GM12878 (cell line): ENCODE results near the gene FOXP4. TPM values are rescaled to one million over a fixed set of nuclear protein-coding genes. Genes with fewer than 3 reads are reported as not detected.

ENCODE experiments used
- ATAC-seq: fragments of 200-7000 bp; cut with Tn5 transposase; 3 replicates; pipeline ENCODE4 v1.9.1; 2020; ENCODE audit warnings: mild to moderate bottlenecking, moderate library complexity
- BruUV-seq: library from RNA; stranded (reverse); fragments of 400-500 nt; replicated peaks from 2 replicates; lab custom pipeline; 2021; lab: Mats Ljungman, UMichigan
- CTCF ChIA-PET: fragments of 300-600 bp; sonication (Branson Sonifier 250); formaldehyde crosslinking; extraction: SDS; loops from one replicate; lab custom pipeline; 2021; ENCODE audit warnings: inconsistent platforms; lab: Yijun Ruan, JAX
- POLR2A ChIA-PET: fragments of 350-600 bp; formaldehyde crosslinking; extraction: SDS; loops from one replicate; lab custom pipeline; 2021; ENCODE audit warnings: inconsistent platforms; lab: Charles Lee
- RAD21 ChIA-PET: fragments of 300-600 bp; sonication (Branson Sonifier 250); formaldehyde crosslinking; loops from one replicate; lab custom pipeline; 2023; ENCODE audit warnings: antibody characterized with exemption; ENCODE audit not compliant: unreplicated experiment; lab: Charles Lee
- SMC1A ChIA-PET: fragments of 300-600 bp; sonication (Branson Sonifier 250); formaldehyde crosslinking; loops from one replicate; lab custom pipeline; 2023; ENCODE audit not compliant: unreplicated experiment, uncharacterized antibody; lab: Charles Lee
- DNase-seq: peaks from one replicate; pipeline ENCODE4 v3.0.0-alpha.2; 2011; ENCODE audit warnings: low read depth, low spot score
- FAIRE-seq: peaks from 3 replicates; lab custom pipeline; 2011; peaks lifted over from hg19 to GRCh38; lab: Jason Lieb, UNC
- H2AFZ ChIP-seq: 2 replicates; pipeline ENCODE4 v1.6.0; 2011; ENCODE audit warnings: low read depth, low read length, control low read depth; ENCODE audit not compliant: control insufficient read depth
- H3K27ac ChIP-seq: 2 replicates; pipeline ENCODE4 v1.5.1; 2011; ENCODE audit warnings: control low read depth; ENCODE audit not compliant: control insufficient read depth, insufficient read depth
- H3K27me3 ChIP-seq, 2 experiments: replicated peaks in 1 of 2; 2 replicates each; pipeline versions ENCODE4 v1.6.0 to v1.6.1; 2011; ENCODE audit warnings: low read length in 1 of 2; ENCODE audit not compliant: control insufficient read depth in 2 of 2, insufficient read depth in 2 of 2
- H3K36me3 ChIP-seq, 2 experiments: 2 replicates each; pipeline ENCODE4 v1.5.1; 2011; ENCODE audit warnings: low read length in 1 of 2; ENCODE audit not compliant: control insufficient read depth in 2 of 2, insufficient read depth in 2 of 2
- H3K4me1 ChIP-seq: 2 replicates; pipeline ENCODE4 v1.6.1; 2011; ENCODE audit warnings: mild to moderate bottlenecking, low read length, moderate library complexity, mixed read lengths; ENCODE audit not compliant: control insufficient read depth, insufficient read depth
- H3K4me2 ChIP-seq: 2 replicates; pipeline ENCODE4 v1.6.0; 2011; ENCODE audit warnings: control low read depth; ENCODE audit not compliant: control insufficient read depth, insufficient read depth
- H3K4me3 ChIP-seq: fragments of 200-600 bp; sonication (generic); 2 replicates; pipeline ENCODE4 v1.5.1; 2016
- H3K79me2 ChIP-seq: 2 replicates; pipeline ENCODE4 v1.6.0; 2011; ENCODE audit warnings: low read length; ENCODE audit not compliant: control insufficient read depth, insufficient read depth
- H3K9ac ChIP-seq: 2 replicates; pipeline ENCODE4 v1.8.0; 2011; ENCODE audit warnings: low read length, control low read depth, mixed read lengths; ENCODE audit not compliant: control insufficient read depth, insufficient read depth
- H3K9me3 ChIP-seq: replicated peaks from 3 replicates; pipeline ENCODE4 v1.5.1; 2011; ENCODE audit warnings: mild to moderate bottlenecking, low read length; ENCODE audit not compliant: control insufficient read depth, insufficient read depth
- H4K20me1 ChIP-seq: 2 replicates; pipeline ENCODE4 v1.6.0; 2011; ENCODE audit not compliant: control insufficient read depth, insufficient read depth
- ATF7 ChIP-seq: fragments of 450-650 bp; IDR thresholded peaks from 2 replicates; pipeline ENCODE4 v1.6.1; 2016; ENCODE audit warnings: low read depth, mild to moderate bottlenecking
- BACH1 ChIP-seq: fragments of 450-650 bp; IDR thresholded peaks from 2 replicates; pipeline ENCODE4 v1.6.1; 2017; ENCODE audit warnings: mild to moderate bottlenecking, borderline replicate concordance
- ELK1 ChIP-seq: IDR thresholded peaks from 2 replicates; pipeline ENCODE4 v1.6.1; 2012; ENCODE audit warnings: low read depth, low read length, improper control_type of control experiment
- EZH2 ChIP-seq: IDR thresholded peaks from 2 replicates; pipeline ENCODE4 v1.6.1; 2012; ENCODE audit warnings: low read depth, mild to moderate bottlenecking, control low read depth, inconsistent platforms, low read length, borderline replicate concordance; ENCODE audit not compliant: control insufficient read depth
- HCFC1 ChIP-seq: fragments of 150-350 bp; IDR thresholded peaks from 2 replicates; pipeline ENCODE4 v1.6.1; 2014; ENCODE audit warnings: low read length
- IKZF2 ChIP-seq, 2 experiments: fragments of 450-650 bp; IDR thresholded peaks; 2 replicates each; pipeline ENCODE4 v1.6.1; 2017; ENCODE audit warnings: mild to moderate bottlenecking in 2 of 2, moderate library complexity in 2 of 2
- POU2F2 ChIP-seq: IDR thresholded peaks from 3 replicates; pipeline ENCODE4 v1.6.1; 2011; ENCODE audit warnings: low read depth, mild to moderate bottlenecking, low read length, borderline replicate concordance
- PRDM15 ChIP-seq: fragments of 450-650 bp; formaldehyde crosslinking; IDR thresholded peaks from 2 replicates; pipeline ENCODE4 v1.4.0; 2020; ENCODE audit warnings: mild to moderate bottlenecking, moderate library complexity
- RFX5 ChIP-seq: IDR thresholded peaks from 2 replicates; pipeline ENCODE4 v1.6.1; 2011; ENCODE audit warnings: low read depth, low read length, improper control_type of control experiment
- SMC3 ChIP-seq: IDR thresholded peaks from 2 replicates; pipeline ENCODE4 v1.6.1; 2011; ENCODE audit warnings: low read length, improper control_type of control experiment, borderline replicate concordance
- SPI1 ChIP-seq: IDR thresholded peaks from 2 replicates; pipeline ENCODE4 v1.6.1; 2011; ENCODE audit warnings: low read depth, mild to moderate bottlenecking, low read length, moderate library complexity, borderline replicate concordance; ENCODE audit not compliant: insufficient read depth
- TCF12 ChIP-seq: IDR thresholded peaks from 2 replicates; pipeline ENCODE4 v1.6.1; 2011; ENCODE audit warnings: low read depth, mild to moderate bottlenecking, low read length
- USF2 ChIP-seq: IDR thresholded peaks from 2 replicates; pipeline ENCODE4 v1.6.1; 2011; ENCODE audit warnings: low read depth, low read length, improper control_type of control experiment, borderline replicate concordance
- WGBS: methylation state at CpG from one replicate; pipeline ENCODE4 v1.1.6; 2016; ENCODE audit warnings: low lambda C conversion rate; ENCODE audit not compliant: insufficient replicate concordance, insufficient coverage; ENCODE audit errors: missing lambda C conversion rate; 5-methylcytosine and 5-hydroxymethylcytosine counted together
- in situ Hi-C: fragments of 300-500 bp; cut with MboI; formaldehyde crosslinking; loops from 9 replicates; pipeline ENCODE4 v1.14.3; 2018; ENCODE audit warnings: mixed read lengths
- intact Hi-C: fragments of 100-400 bp; cut with micrococcal nuclease; formaldehyde crosslinking; loops from one replicate; pipeline ENCODE4 v1.14.2; 2022; ENCODE audit not compliant: unreplicated experiment
- polyA plus RNA-seq, 11 experiments: library from polyadenylated mRNA; depleted of rRNA in 4 of 11; unstranded in 6 of 11; stranded (reverse) in 5 of 11; fragments of >200 nt; fragmentation: Nextera tagmentation in 4 of 11; fragmentation: Illumina TruSeq in 1 of 11; extraction: Ambion mirVana in 4 of 11; extraction: Trizol in 1 of 11; gene quantifications; 1 replicate in 1 of 11; 2 replicates in 10 of 11; pipeline versions ENCODE4 v1.2.1 to v1.2.3, GENCODE V29; 2011 to 2016; ENCODE audit warnings: inconsistent platforms in 2 of 11, missing spikeins in 2 of 11, low read depth in 1 of 11
- total RNA-seq, 4 experiments: library from RNA; depleted of rRNA in 3 of 4; stranded (reverse); fragments of >200 nt in 3 of 4; fragmentation: Illumina TruSeq in 1 of 4; extraction: Trizol in 1 of 4; gene quantifications; 2 replicates each; pipeline versions ENCODE4 v1.2.1 to v1.2.3, GENCODE V29; 2013 to 2021

FOXP4 gene
- total and polyA plus RNA-seq, 10 of the 15 experiments (the other 5 are each of a cell fraction or from before 2014, with no cell fraction given), result 0.31 to 46.1 (median 2.3) TPM

GRCh38 chr6:41622206-41622988, 76.2 kb downstream of the FOXP4 start:
- Histone ChIP-seq H3K9me3 (no peaks in the 10 kb centered on the region; the same call in 2 of the 3 replicates), H3K79me2 (no peaks in the 10 kb centered on the region), H3K4me2 (peak overlapping the region; percentile 41; the same call in 1 of the 2 replicates), H2AFZ (peak overlapping the region; percentile 35), H3K27me3 (no peaks in the 10 kb centered on the region; a peak in 1 of 4 replicates), H3K4me1 (peaks cover 6% of the 10 kb centered on the region), H4K20me1 (no peaks in the 10 kb centered on the region), H3K9ac (no peak overlapping the region), H3K36me3 (no peaks in the 10 kb centered on the region), H3K27ac (peak overlapping the region; percentile 14; the same call in 1 of the 2 replicates), H3K4me3 (no peak overlapping the region)
- FAIRE-seq (no peak), DNase-seq (peak; percentile 34), ATAC-seq (peak; percentile 41; the same call in 2 of the 3 replicates)
- no TSS peak for BruUV-seq
- in situ Hi-C loops, result no loop called here
- POLR2A ChIA-PET, result interaction anchor here (0.6 to 0.7 kb wide), 2 partner anchors 213 to 288 kb away, joined by 3 to 4 read pairs; no protein-coding TSS in a partner anchor
- CTCF ChIA-PET, result interaction anchor here (1.2 kb wide), 1 partner anchor 56 kb away, joined by 3 read pairs; no protein-coding TSS in a partner anchor
- TF ChIP-seq SMC3 (no peak), IKZF2 (IDR thresholded peaks at IDR 0.05) (no peak), TCF12 (no peak), PRDM15 (CRISPR knock-in tag) (no peak), ELK1 (no peak), BACH1 (no peak), ATF7 (no peak), RFX5 (no peak), HCFC1 (no peak), USF2 (no peak), SPI1 (0 out of 2 replicates have a peak, but pooled peaks have one; percentile 24), POU2F2 (0 out of 3 replicates have a peak, but pooled peaks have one; percentile 15), EZH2 (no peak)
- intact Hi-C loops, result no loop called here
- RAD21 ChIA-PET, result no interaction called here
- SMC1A ChIA-PET, result no interaction called here
- WGBS, result 28% methylated on average over 3 of the region's 3 CpGs
